ENCODE data around the gene MMP27. TPM values are rescaled to one million over a fixed set of nuclear protein-coding genes. Genes with fewer than 3 reads are reported as not detected.
A peak's percentile ranks its signal among the peaks of the same experiment; 100 is the strongest.

MMP27 gene
- total and polyA plus RNA-seq, 12 donors, result not detected

DNA sequence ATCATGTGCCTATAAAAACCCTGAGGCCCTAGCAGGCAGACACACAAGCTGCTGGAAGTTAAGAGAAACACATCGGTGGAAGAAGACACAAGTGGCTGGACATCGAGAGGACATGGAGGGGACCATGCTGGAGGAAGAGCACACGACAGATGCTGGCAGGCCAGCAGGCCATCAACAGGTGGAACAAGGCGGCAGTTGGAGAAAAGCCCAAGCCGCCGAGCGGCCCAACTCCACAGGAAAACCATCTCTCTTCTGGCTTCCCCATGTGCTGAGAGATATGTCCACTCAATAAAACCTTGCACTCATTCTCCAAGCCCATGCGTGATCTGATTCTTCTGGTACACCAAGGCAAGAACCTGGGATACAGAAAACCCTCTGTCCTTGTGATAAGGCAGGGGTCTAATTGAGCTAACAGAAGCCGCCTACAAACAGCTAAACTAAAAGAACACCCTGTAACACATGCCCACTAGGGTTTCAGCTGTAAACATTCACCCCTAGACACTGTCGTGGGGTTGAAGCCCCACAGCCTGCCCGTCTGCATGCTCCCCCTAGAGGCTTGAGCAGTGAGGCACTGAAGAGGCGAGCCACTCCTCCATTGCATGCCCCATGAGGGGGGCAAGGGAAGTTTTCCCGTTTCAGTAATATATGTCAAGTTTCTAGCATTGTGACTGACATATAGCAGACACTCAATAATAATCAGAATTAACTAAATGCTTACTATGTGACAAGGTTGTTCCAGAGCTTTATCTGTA is 41.4 kb downstream of the MMP27 start:
- Histone ChIP-seq H3K27me3 (peaks cover 0 to 6% (median 4%) of the 10 kb centered on the region in 7 donors), H3K4me1 (no peaks in the 10 kb centered on the region), H3K36me3 (no peaks in the 10 kb centered on the region), H3K4me3 (no peak overlapping the region), H3K27ac (no peak overlapping the region), H3K9me3 (no peaks in the 10 kb centered on the region)
- DNase-seq (no peak), ATAC-seq (no peak)
- TF ChIP-seq, protein P1, sequence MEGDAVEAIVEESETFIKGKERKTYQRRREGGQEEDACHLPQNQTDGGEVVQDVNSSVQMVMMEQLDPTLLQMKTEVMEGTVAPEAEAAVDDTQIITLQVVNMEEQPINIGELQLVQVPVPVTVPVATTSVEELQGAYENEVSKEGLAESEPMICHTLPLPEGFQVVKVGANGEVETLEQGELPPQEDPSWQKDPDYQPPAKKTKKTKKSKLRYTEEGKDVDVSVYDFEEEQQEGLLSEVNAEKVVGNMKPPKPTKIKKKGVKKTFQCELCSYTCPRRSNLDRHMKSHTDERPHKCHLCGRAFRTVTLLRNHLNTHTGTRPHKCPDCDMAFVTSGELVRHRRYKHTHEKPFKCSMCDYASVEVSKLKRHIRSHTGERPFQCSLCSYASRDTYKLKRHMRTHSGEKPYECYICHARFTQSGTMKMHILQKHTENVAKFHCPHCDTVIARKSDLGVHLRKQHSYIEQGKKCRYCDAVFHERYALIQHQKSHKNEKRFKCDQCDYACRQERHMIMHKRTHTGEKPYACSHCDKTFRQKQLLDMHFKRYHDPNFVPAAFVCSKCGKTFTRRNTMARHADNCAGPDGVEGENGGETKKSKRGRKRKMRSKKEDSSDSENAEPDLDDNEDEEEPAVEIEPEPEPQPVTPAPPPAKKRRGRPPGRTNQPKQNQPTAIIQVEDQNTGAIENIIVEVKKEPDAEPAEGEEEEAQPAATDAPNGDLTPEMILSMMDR (IDR thresholded peaks at IDR 0.05), result peak in 1 of 9 donors; percentile 17
- intact Hi-C loops (cut with DNase I), result loop anchor here in 2 of 10 donors (10.0 kb wide), 2 partner anchors 329 to 369 kb away; no protein-coding TSS in a partner anchor
- WGBS, 2 donors, result 76 to 77% methylated on average over 13 of the region's 13 CpGs

DNA sequence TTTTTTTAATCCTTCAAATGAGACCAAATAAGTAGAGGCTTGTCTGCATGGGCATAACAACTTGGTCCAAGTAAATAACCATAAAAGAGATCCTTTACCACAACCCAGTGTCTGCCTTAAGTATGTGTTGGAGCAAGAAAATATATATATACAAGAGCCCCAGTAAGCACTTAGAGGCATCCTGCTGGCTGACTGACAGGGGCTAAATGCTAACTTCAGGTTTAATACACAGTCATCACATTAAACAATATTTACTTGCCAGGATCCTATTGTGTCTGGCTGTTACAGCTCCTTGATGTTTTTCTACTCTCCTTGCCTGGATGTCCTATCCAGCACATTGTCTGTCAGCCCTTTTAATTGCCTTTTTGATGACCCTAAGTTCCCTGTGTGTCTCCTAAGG is 43.0 kb downstream of the MMP27 start:
- H3K4me3 ChIP-seq, result no peak overlapping the region
- H3K27me3 ChIP-seq, result peaks cover 0 to 10% (median 6%) of the 10 kb centered on the region in 7 donors
- H3K9me3 ChIP-seq, result no peaks in the 10 kb centered on the region
- intact Hi-C loops (cut with DNase I), result loop anchor here in 2 of 10 donors (10.0 kb wide), 2 partner anchors 328 to 368 kb away; no protein-coding TSS in a partner anchor
- ATAC-seq, result no peak
- H3K27ac ChIP-seq, result no peak overlapping the region
- no peak for DNase-seq
- no peaks in the 10 kb centered on the region for H3K36me3 ChIP-seq
- H3K4me1 ChIP-seq, result no peaks in the 10 kb centered on the region
- TF ChIP-seq, protein P1 (IDR thresholded peaks at IDR 0.05), result no peak

DNA sequence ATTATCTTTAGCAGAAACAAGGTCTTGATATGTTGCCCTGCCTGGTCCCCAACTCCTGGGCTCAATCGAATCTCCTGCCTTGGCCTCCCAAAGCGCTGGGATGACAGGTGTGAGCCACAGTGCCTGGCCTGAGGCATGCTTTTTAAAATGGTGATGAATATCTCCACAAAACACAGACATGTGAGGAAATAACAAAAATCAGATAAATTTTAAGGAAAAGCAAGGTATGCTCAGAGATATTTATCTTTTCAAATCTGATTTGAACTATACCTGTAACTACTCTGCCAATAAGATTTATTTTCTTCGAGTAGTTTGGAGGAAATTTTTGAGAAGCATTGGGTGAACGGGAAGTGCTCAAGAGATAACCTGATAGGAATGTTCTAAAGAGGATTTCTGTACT is 44.5 kb downstream of the MMP27 start:
- intact Hi-C loops (cut with DNase I), result loop anchor here in 2 of 10 donors (10.0 kb wide), 2 partner anchors 326 to 366 kb away; no protein-coding TSS in a partner anchor
- 75 to 78% methylated on average over 4 of the region's 4 CpGs for WGBS, 2 donors
- Histone ChIP-seq H3K9me3 (peaks cover 0 to 2% (median 0%) of the 10 kb centered on the region in 11 donors), H3K27ac (no peak overlapping the region), H3K4me3 (no peak overlapping the region), H3K27me3 (peaks cover 0 to 12% (median 6%) of the 10 kb centered on the region in 7 donors), H3K4me1 (no peaks in the 10 kb centered on the region), H3K36me3 (no peaks in the 10 kb centered on the region)
- ATAC-seq (no peak), DNase-seq (no peak)
- TF ChIP-seq, protein P1 (IDR thresholded peaks at IDR 0.05), result no peak

DNA sequence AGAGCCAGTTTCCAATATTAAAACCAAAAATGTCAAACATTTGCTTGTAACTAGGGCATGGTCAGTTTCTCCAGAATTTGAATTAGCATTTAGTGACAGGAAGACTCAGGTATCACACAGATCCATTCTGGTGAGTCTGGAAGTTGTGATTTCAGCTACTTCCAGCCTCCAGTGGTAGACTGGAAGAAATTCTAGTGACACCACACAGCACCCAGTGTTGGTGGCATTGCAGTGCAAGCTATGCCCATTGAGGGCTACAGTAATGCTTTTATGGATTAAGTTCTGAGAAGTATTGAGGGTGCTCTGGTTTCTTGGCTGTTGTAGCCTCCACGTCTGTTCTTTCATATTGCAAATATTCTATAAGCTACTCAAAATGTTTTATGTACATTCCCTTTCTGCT is 49.0 kb downstream of the MMP27 start:
- DNase-seq (no peak), ATAC-seq (no peak)
- Histone ChIP-seq H3K4me3 (no peak overlapping the region), H3K4me1 (no peaks in the 10 kb centered on the region), H3K27ac (no peak overlapping the region), H3K36me3 (no peaks in the 10 kb centered on the region), H3K9me3 (peaks cover 0 to 16% (median 0%) of the 10 kb centered on the region in 11 donors), H3K27me3 (peaks cover 0 to 10% (median 0%) of the 10 kb centered on the region in 7 donors)
- intact Hi-C loops (cut with DNase I), result no loop called here
- WGBS, 2 donors, result 78% methylated on average over 1 of the region's 1 CpG
- TF ChIP-seq, protein P1 (IDR thresholded peaks at IDR 0.05), result no peak
